Mesothelial cell of epicardium (in vitro differentiated cells): ENCODE results near the gene OXCT2. TPM values are rescaled to one million over a fixed set of nuclear protein-coding genes. Genes with fewer than 3 reads are reported as not detected.
"Not testable (repeated sequence)": the region's sequence is repeated elsewhere in the genome, so short reads cannot be mapped to it uniquely, and the experiment has no call there.

Source experiments
- DNase-seq, 2 experiments: peaks; one replicate each; pipeline ENCODE4 v3.0.0; 2021; ENCODE audit warnings: low spot score in 2 of 2; ENCODE audit not compliant: unreplicated experiment in 2 of 2
- H3K27ac Mint-ChIP-seq: 2 replicates; pipeline ENCODE4 v1.8.0; 2021; ENCODE audit warnings: mixed read lengths
- H3K27me3 Mint-ChIP-seq: 2 replicates; pipeline ENCODE4 v1.8.0; 2021; ENCODE audit warnings: low read depth, mixed read lengths
- H3K36me3 Mint-ChIP-seq: 2 replicates; pipeline ENCODE4 v1.8.0; 2021; ENCODE audit warnings: mixed read lengths
- H3K4me1 Mint-ChIP-seq: 2 replicates; pipeline ENCODE4 v1.8.0; 2021; ENCODE audit warnings: mixed read lengths
- H3K4me3 Mint-ChIP-seq: 2 replicates; pipeline ENCODE4 v1.8.0; 2021; ENCODE audit warnings: mild to moderate bottlenecking, moderate library complexity, mixed read lengths
- H3K9me3 Mint-ChIP-seq: 2 replicates; pipeline ENCODE4 v1.8.0; 2021; ENCODE audit warnings: mixed read lengths
- CTCF ChIP-seq: fragments of 200-600 bp; sonication (generic); IDR thresholded peaks from one replicate; pipeline ENCODE4 v1.5.0; 2021; ENCODE audit warnings: antibody characterized with exemption; ENCODE audit not compliant: unreplicated experiment
- total RNA-seq: library from RNA; stranded (reverse); gene quantifications from 3 replicates; pipeline ENCODE4 v1.2.1, GENCODE V29; 2021

The OXCT2 gene
- total RNA-seq, 1 donor from 2014 or later: 0.65 TPM

GRCh38 chr1:39787468-39787867 lies 16.3 kb upstream of the OXCT2 start:
- no peak for DNase-seq
- Mint-ChIP-seq H3K27me3 (peaks cover 76% of the 10 kb centered on the region), H3K36me3 (no peaks in the 10 kb centered on the region), H3K27ac (no peak overlapping the region), H3K4me3 (peak overlapping the region; percentile 43), H3K9me3 (no peaks in the 10 kb centered on the region), H3K4me1 (peaks cover 3% of the 10 kb centered on the region)
- no peak for TF ChIP-seq CTCF

GRCh38 chr1:39787108-39787375 lies 15.9 kb upstream of the OXCT2 start:
- not testable (repeated sequence) for H3K9me3 Mint-ChIP-seq, H3K36me3 Mint-ChIP-seq
- H3K4me3 Mint-ChIP-seq: peak overlapping the region; percentile 43

GRCh38 chr1:39786303-39787107 lies 15.4 kb upstream of the OXCT2 start:
- H3K27me3 Mint-ChIP-seq: peaks cover 69% of the 10 kb centered on the region
- H3K27ac Mint-ChIP-seq, H3K4me3 Mint-ChIP-seq: not testable (repeated sequence)

More at GRCh38 chr1:39787108-39787375, 15.9 kb upstream of the OXCT2 start:
- H3K4me1 Mint-ChIP-seq, DNase-seq, H3K27ac Mint-ChIP-seq: not testable (repeated sequence)
- H3K27me3 Mint-ChIP-seq: peaks cover 71% of the 10 kb centered on the region

GRCh38 chr1:39782685-39783084 lies 11.5 kb upstream of the OXCT2 start:
- peaks cover 64% of the 10 kb centered on the region for H3K27me3 Mint-ChIP-seq
- H3K4me1 Mint-ChIP-seq, H3K9me3 Mint-ChIP-seq, H3K36me3 Mint-ChIP-seq, H3K27ac Mint-ChIP-seq, DNase-seq, H3K4me3 Mint-ChIP-seq: not testable (repeated sequence)

More at GRCh38 chr1:39786303-39787107, 15.4 kb upstream of the OXCT2 start:
- not testable (repeated sequence) for H3K9me3 Mint-ChIP-seq, DNase-seq, H3K4me1 Mint-ChIP-seq, H3K36me3 Mint-ChIP-seq

GRCh38 chr1:39782103-39782502 lies 11.0 kb upstream of the OXCT2 start:
- Mint-ChIP-seq H3K27me3 (peaks cover 58% of the 10 kb centered on the region), H3K27ac (no peak overlapping the region), H3K4me1 (peaks cover 4% of the 10 kb centered on the region), H3K9me3 (no peaks in the 10 kb centered on the region), H3K4me3 (no peak overlapping the region), H3K36me3 (no peaks in the 10 kb centered on the region)
- TF ChIP-seq CTCF: no peak
- no peak for DNase-seq

GRCh38 chr1:39781349-39781715 lies 10.2 kb upstream of the OXCT2 start:
- TF ChIP-seq CTCF: no peak
- no peak overlapping the region for H3K27ac Mint-ChIP-seq
- H3K4me3 Mint-ChIP-seq: no peak overlapping the region
- no peaks in the 10 kb centered on the region for H3K9me3 Mint-ChIP-seq
- peaks cover 10% of the 10 kb centered on the region for H3K4me1 Mint-ChIP-seq
- peaks cover 51% of the 10 kb centered on the region for H3K27me3 Mint-ChIP-seq
- DNase-seq: no peak
- no peaks in the 10 kb centered on the region for H3K36me3 Mint-ChIP-seq

- H3K4me3 Mint-ChIP-seq: no peak overlapping the region
- H3K9me3 Mint-ChIP-seq: no peaks in the 10 kb centered on the region
- no peak for DNase-seq
- peaks cover 11% of the 10 kb centered on the region for H3K4me1 Mint-ChIP-seq
- H3K27me3 Mint-ChIP-seq: peaks cover 41% of the 10 kb centered on the region
- H3K27ac Mint-ChIP-seq: no peak overlapping the region
- no peak for TF ChIP-seq CTCF
- no peaks in the 10 kb centered on the region for H3K36me3 Mint-ChIP-seq
Measured at GRCh38 chr1:39779821-39780220, 8.7 kb upstream of the OXCT2 start.
